ENCODE results near the gene TNS3. TPM values are rescaled to one million over a fixed set of nuclear protein-coding genes. Genes with fewer than 3 reads are reported as not detected.

Gene TNS3
- total RNA-seq, 1 donor from 2014 or later, result 41.2 TPM

DNA sequence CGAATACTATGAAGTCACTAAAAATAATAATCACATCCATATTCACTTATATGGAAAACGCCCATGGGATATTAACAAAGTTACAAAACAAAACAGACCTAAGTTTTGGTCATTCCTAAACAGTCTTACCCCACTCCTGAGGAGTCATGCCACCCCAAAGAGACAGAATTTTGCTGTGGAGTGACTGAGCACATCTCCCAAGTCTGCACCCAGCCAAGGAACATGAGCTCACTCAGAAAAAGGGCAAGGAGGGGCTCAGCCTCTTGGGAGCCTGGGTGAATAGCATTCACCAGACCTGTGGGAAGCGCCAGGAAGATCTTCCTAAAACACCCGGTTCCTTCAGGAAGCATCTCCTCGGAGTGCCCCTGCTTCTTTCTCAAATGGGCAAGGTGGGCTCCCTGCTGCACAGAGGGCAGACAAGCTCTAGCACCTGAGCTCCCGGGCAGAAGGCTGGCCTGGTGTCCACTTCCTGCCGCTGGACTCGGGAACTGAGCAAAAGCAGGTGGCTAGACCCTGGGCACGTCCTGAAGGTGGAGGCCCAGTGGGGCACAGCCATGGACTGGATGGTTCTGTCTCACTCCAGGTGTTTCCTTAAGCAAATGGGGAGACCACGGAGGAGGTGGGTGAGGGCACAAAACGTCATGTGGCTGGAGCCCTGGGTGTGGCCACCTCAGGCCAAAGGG, 31.0 kb downstream of the TNS3 start:
- no peak overlapping the region for H3K4me3 ChIP-seq (ENCODE audit: low read depth, low read length)
- DNase-seq (ENCODE audit: low read depth), result no peak
- TF ChIP-seq, protein P1, sequence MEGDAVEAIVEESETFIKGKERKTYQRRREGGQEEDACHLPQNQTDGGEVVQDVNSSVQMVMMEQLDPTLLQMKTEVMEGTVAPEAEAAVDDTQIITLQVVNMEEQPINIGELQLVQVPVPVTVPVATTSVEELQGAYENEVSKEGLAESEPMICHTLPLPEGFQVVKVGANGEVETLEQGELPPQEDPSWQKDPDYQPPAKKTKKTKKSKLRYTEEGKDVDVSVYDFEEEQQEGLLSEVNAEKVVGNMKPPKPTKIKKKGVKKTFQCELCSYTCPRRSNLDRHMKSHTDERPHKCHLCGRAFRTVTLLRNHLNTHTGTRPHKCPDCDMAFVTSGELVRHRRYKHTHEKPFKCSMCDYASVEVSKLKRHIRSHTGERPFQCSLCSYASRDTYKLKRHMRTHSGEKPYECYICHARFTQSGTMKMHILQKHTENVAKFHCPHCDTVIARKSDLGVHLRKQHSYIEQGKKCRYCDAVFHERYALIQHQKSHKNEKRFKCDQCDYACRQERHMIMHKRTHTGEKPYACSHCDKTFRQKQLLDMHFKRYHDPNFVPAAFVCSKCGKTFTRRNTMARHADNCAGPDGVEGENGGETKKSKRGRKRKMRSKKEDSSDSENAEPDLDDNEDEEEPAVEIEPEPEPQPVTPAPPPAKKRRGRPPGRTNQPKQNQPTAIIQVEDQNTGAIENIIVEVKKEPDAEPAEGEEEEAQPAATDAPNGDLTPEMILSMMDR (IDR thresholded peaks at IDR 0.05; ENCODE audit: insufficient read depth, low read length, poor library complexity, severe bottlenecking), result no peak
- no peaks in the 10 kb centered on the region for H3K27me3 ChIP-seq (ENCODE audit: control insufficient read depth, insufficient read depth, low read length)
- no peaks in the 10 kb centered on the region for H3K36me3 ChIP-seq (ENCODE audit: control insufficient read depth, insufficient read depth, low read length)

DNA sequence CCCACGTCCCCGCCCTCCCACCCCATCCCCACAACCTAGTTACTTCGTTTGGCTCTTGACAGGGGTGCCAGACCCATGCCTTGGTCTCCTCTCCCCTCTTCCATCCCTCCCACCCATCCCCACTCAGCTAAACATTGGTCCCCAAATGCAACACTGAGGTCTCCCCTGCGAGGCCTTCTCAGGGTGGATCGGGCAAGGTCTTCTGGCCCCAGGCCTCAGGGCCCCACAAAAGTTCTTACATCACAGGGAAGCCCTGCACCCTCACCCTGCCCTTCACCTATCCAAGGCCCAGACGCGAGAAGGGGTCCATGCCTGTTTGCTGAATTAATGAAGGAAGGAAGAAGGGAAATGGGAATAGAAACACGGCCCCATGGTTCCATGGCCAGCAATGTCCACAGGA, 32.0 kb downstream of the TNS3 start:
- no peak for DNase-seq (ENCODE audit: low read depth)
- Histone ChIP-seq H3K27me3 (ENCODE audit: control insufficient read depth, insufficient read depth, low read length) (no peaks in the 10 kb centered on the region), H3K4me3 (ENCODE audit: low read depth, low read length) (no peak overlapping the region), H3K36me3 (ENCODE audit: control insufficient read depth, insufficient read depth, low read length) (no peaks in the 10 kb centered on the region)
- TF ChIP-seq, protein P1 (IDR thresholded peaks at IDR 0.05; ENCODE audit: insufficient read depth, low read length, poor library complexity, severe bottlenecking), result no peak

GRCh38 chr7:47549397-47549796, 32.5 kb downstream of the TNS3 start:
- TF ChIP-seq, protein P1 (IDR thresholded peaks at IDR 0.05; ENCODE audit: insufficient read depth, low read length, poor library complexity, severe bottlenecking), result no peak
- no peak for DNase-seq (ENCODE audit: low read depth)
- Histone ChIP-seq H3K4me3 (ENCODE audit: low read depth, low read length) (no peak overlapping the region), H3K36me3 (ENCODE audit: control insufficient read depth, insufficient read depth, low read length) (no peaks in the 10 kb centered on the region), H3K27me3 (ENCODE audit: control insufficient read depth, insufficient read depth, low read length) (no peaks in the 10 kb centered on the region)

DNA sequence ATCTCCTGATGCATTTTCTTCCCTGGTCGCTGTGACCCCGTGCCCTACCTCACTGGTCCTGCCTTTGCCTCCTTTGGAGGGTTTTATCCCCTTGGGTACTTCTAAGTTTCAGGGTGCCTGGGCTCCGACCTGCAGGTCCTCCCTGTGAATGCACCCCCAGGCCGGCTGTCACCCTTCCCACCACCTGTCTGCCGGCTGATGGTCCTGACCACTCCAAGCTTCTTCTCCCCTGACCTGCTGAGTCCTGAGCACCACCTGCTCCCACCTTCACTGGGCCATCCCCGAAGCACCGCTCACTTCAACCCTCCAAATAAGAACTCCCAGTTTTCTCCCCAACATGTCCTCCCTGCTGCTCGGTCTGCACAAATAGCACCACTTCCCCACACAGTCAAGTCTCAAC, 33.4 kb downstream of the TNS3 start:
- Histone ChIP-seq H3K36me3 (ENCODE audit: control insufficient read depth, insufficient read depth, low read length) (no peaks in the 10 kb centered on the region), H3K4me3 (ENCODE audit: low read depth, low read length) (no peak overlapping the region), H3K27me3 (ENCODE audit: control insufficient read depth, insufficient read depth, low read length) (no peaks in the 10 kb centered on the region)
- TF ChIP-seq, protein P1 (IDR thresholded peaks at IDR 0.05; ENCODE audit: insufficient read depth, low read length, poor library complexity, severe bottlenecking), result no peak
- no peak for DNase-seq (ENCODE audit: low read depth)

DNA sequence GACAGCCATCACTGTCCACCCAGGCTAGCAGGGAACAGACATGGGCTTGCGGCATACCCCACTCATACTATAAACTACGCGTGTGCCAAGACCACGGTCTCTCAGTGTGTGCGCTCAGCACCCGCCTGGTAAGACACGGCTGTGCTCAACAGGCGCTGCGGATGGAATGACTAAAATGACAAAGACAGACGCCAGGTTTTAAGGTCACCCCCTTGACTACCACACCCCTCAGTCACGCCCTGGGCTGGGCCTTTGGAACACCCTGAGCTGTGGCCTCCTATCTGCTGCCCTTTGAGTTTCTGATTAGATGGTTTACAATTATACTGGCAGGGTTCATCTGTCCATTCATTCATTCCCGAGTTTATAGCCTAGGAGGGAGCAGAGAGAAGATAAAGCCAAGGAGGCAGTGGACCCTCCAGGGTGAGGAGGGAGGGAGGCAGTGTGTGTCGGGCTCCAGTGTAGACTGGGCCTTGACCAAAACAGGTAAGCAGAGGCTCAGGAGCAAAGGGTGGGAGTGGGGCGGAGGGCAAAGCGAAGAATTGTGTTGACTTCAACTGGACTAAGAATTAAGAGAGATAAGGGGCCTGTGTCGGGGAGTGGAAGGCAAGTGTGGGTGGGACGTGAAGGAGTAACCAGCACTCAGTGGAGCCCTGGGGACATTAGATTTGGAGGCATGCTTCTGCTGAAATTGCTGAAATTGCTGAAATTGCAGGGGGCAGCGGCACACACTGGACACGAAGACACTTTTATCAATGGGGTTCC, 35.0 kb downstream of the TNS3 start:
- Histone ChIP-seq H3K36me3 (ENCODE audit: control insufficient read depth, insufficient read depth, low read length) (no peaks in the 10 kb centered on the region), H3K4me3 (ENCODE audit: low read depth, low read length) (no peak overlapping the region), H3K27me3 (ENCODE audit: control insufficient read depth, insufficient read depth, low read length) (no peaks in the 10 kb centered on the region)
- TF ChIP-seq, protein P1 (IDR thresholded peaks at IDR 0.05; ENCODE audit: insufficient read depth, low read length, poor library complexity, severe bottlenecking), result no peak
- no peak for DNase-seq (ENCODE audit: low read depth)
